HepG2 (cell line): ENCODE data around the gene DSCAM. TPM values are rescaled to one million over a fixed set of nuclear protein-coding genes. Genes with fewer than 3 reads are reported as not detected.

Source experiments
- ATAC-seq: fragments of 200-7000 bp; cut with Tn5 transposase; 3 replicates; pipeline ENCODE4 v1.9.1; 2020; ENCODE audit warnings: mild to moderate bottlenecking, moderate library complexity
- BruUV-seq: library from RNA; stranded (reverse); fragments of 400-500 nt; replicated peaks from 2 replicates; lab custom pipeline; 2021; lab: Mats Ljungman, UMichigan
- CTCF ChIA-PET: fragments of 300-600 bp; formaldehyde crosslinking; extraction: SDS; loops from one replicate; lab custom pipeline; 2021; ENCODE audit warnings: low total read pairs, inconsistent platforms, low intra/inter-chr PET ratio; lab: Yijun Ruan, JAX
- POLR2A ChIA-PET: fragments of 350-600 bp; sonication (Branson Sonifier 250); formaldehyde crosslinking; loops from one replicate; lab custom pipeline; 2020; ENCODE audit warnings: antibody characterized with exemption, inconsistent platforms; lab: Yijun Ruan, JAX
- DNase-seq: peaks from one replicate; pipeline ENCODE4 v3.0.0-alpha.2; 2015; ENCODE audit warnings: low spot score
- FAIRE-seq: peaks from 3 replicates; lab custom pipeline; 2011; peaks lifted over from hg19 to GRCh38; lab: Jason Lieb, UNC
- H2AFZ ChIP-seq: one replicate; pipeline ENCODE4 v1.6.1; 2011; ENCODE audit warnings: low read length, inconsistent platforms
- H3K27ac ChIP-seq: fragments of 300-600 bp; 3 replicates; pipeline ENCODE4 v1.8.0; 2011; ENCODE audit warnings: mixed run types, mild to moderate bottlenecking, mixed read lengths, low read length, inconsistent platforms; ENCODE audit not compliant: insufficient read depth; ENCODE audit errors: extremely low read length
- H3K27me3 ChIP-seq, 2 experiments: fragments of 200-600 bp in 1 of 2; 2 replicates in 1 of 2; 3 replicates in 1 of 2; pipeline versions ENCODE4 v1.6.0 to v1.8.0; 2011; ENCODE audit warnings: low read length in 2 of 2, mild to moderate bottlenecking in 2 of 2, moderate library complexity in 2 of 2, inconsistent platforms in 1 of 2; ENCODE audit not compliant: insufficient read depth in 2 of 2, control insufficient read depth in 1 of 2
- H3K36me3 ChIP-seq, 2 experiments: fragments of 200-600 bp in 1 of 2; replicated peaks in 1 of 2; 2 replicates in 1 of 2; 3 replicates in 1 of 2; pipeline versions ENCODE4 v1.5.1 to v1.8.0; 2011; ENCODE audit warnings: low read length in 2 of 2, inconsistent platforms in 1 of 2; ENCODE audit not compliant: insufficient read depth in 2 of 2, control insufficient read depth in 1 of 2
- H3K4me1 ChIP-seq: 2 replicates; pipeline ENCODE4 v1.5.1; 2012; ENCODE audit warnings: low read length, inconsistent platforms; ENCODE audit not compliant: insufficient read depth
- H3K4me2 ChIP-seq: 2 replicates; pipeline ENCODE4 v1.6.0; 2011; ENCODE audit warnings: low read depth, low read length, inconsistent platforms
- H3K4me3 ChIP-seq, 3 experiments: fragments of 200-600 bp in 1 of 3; sonication (generic), shearing (Covaris generic) in 1 of 3; replicated peaks in 1 of 3; 2 replicates each; pipeline ENCODE4 v1.5.1; 2011 to 2016; ENCODE audit warnings: low read length in 3 of 3, inconsistent platforms in 2 of 3, low read depth in 2 of 3, mild to moderate bottlenecking in 2 of 3, control low read depth in 1 of 3, mixed read lengths in 1 of 3; ENCODE audit not compliant: insufficient read depth in 1 of 3
- H3K79me2 ChIP-seq: one replicate; pipeline ENCODE4 v1.6.1; 2011; ENCODE audit warnings: low read length, inconsistent platforms; ENCODE audit not compliant: insufficient read depth
- H3K9ac ChIP-seq: 2 replicates; pipeline ENCODE4 v1.6.0; 2011; ENCODE audit warnings: mild to moderate bottlenecking, low read depth, low read length, inconsistent platforms; ENCODE audit not compliant: insufficient read depth
- H3K9me3 ChIP-seq: 2 replicates; pipeline ENCODE4 v1.5.1; 2012; ENCODE audit warnings: mild to moderate bottlenecking, low read length
- H4K20me1 ChIP-seq: 2 replicates; pipeline ENCODE4 v1.6.0; 2011; ENCODE audit warnings: inconsistent platforms, mild to moderate bottlenecking, low read length, moderate library complexity; ENCODE audit not compliant: insufficient read depth
- ATF1 ChIP-seq: IDR thresholded peaks from 2 replicates; pipeline ENCODE4 v1.6.1; 2016; ENCODE audit warnings: mild to moderate bottlenecking, control low read depth
- CAMTA2 ChIP-seq: sonication (generic); formaldehyde crosslinking; IDR thresholded peaks from 2 replicates; pipeline ENCODE4 v1.4.0; 2020; ENCODE audit warnings: mild to moderate bottlenecking, missing genetic modification reagents, borderline replicate concordance
- CEBPG ChIP-seq: IDR thresholded peaks from 2 replicates; pipeline ENCODE4 v1.6.1; 2016
- HOXA5 ChIP-seq: sonication (generic); formaldehyde crosslinking; IDR thresholded peaks from 2 replicates; pipeline ENCODE4 v1.4.0; 2020; ENCODE audit warnings: missing genetic modification reagents
- ISX ChIP-seq: sonication (generic); formaldehyde crosslinking; conservative IDR thresholded peaks from 2 replicates; pipeline ENCODE4 v1.5.0; 2020; ENCODE audit warnings: missing genetic modification reagents
- KDM5A ChIP-seq: fragments of 200-600 bp; sonication (generic); IDR thresholded peaks from 2 replicates; pipeline ENCODE4 v1.7.0; 2018; ENCODE audit warnings: antibody characterized with exemption, mild to moderate bottlenecking, low read length, borderline replicate concordance
- PHF8 ChIP-seq: sonication (generic); formaldehyde crosslinking; IDR thresholded peaks from 2 replicates; pipeline ENCODE4 v1.5.0; 2020; ENCODE audit warnings: missing genetic modification reagents
- SKIL ChIP-seq: sonication (generic); formaldehyde crosslinking; IDR thresholded peaks from 2 replicates; pipeline ENCODE4 v1.8.0; 2022; ENCODE audit warnings: missing genetic modification reagents, mild to moderate bottlenecking, moderate library complexity, borderline replicate concordance
- TBP ChIP-seq: sonication (generic); formaldehyde crosslinking; IDR thresholded peaks from 2 replicates; pipeline ENCODE4 v1.5.0; 2020; ENCODE audit warnings: missing genetic modification reagents
- XRCC5 ChIP-seq: fragments of 200-400 bp; formaldehyde crosslinking; optimal IDR thresholded peaks from 2 replicates; pipeline ENCODE3; 2017; ENCODE audit warnings: mild to moderate bottlenecking, low read length
- ZBTB33 ChIP-seq: sonication (generic); formaldehyde crosslinking; IDR thresholded peaks from 2 replicates; pipeline ENCODE4 v1.4.0; 2020; ENCODE audit warnings: missing genetic modification reagents
- ZNF556 ChIP-seq: sonication (generic); formaldehyde crosslinking; IDR thresholded peaks from 2 replicates; pipeline ENCODE4 v1.4.0; 2020; ENCODE audit warnings: mild to moderate bottlenecking, missing genetic modification reagents, borderline replicate concordance
- ZNF569 ChIP-seq: sonication (generic); formaldehyde crosslinking; IDR thresholded peaks from 2 replicates; pipeline ENCODE4 v1.5.0; 2020; ENCODE audit warnings: mild to moderate bottlenecking, missing genetic modification reagents, moderate library complexity, borderline replicate concordance
- ZNF574 ChIP-seq: sonication (generic); formaldehyde crosslinking; IDR thresholded peaks from 2 replicates; pipeline ENCODE4 v1.4.0; 2020; ENCODE audit warnings: missing genetic modification reagents
- ZNF724P ChIP-seq: sonication (generic); formaldehyde crosslinking; IDR thresholded peaks from 2 replicates; pipeline ENCODE4 v1.8.0; 2022; ENCODE audit warnings: missing genetic modification reagents, borderline replicate concordance
- ZNF891 ChIP-seq: sonication (generic); formaldehyde crosslinking; IDR thresholded peaks from 2 replicates; pipeline ENCODE4 v1.5.0; 2020; ENCODE audit warnings: mild to moderate bottlenecking, missing genetic modification reagents
- WGBS: methylation state at CpG from one replicate; pipeline ENCODE4 v1.1.6; 2017; ENCODE audit warnings: low lambda C conversion rate; 5-methylcytosine and 5-hydroxymethylcytosine counted together
- in situ Hi-C: cut with HindIII; loops from 2 replicates; pipeline ENCODE4 v1.10.0; 2017; ENCODE audit warnings: low pct_unique_long_range_greater_than_20kb; ENCODE audit not compliant: extremely low pct_ligation_motif_present
- intact Hi-C: fragments of 100-400 bp; cut with micrococcal nuclease; formaldehyde crosslinking; loops from one replicate; pipeline ENCODE4 v1.10.0; 2022; ENCODE audit not compliant: unreplicated experiment
- polyA plus RNA-seq, 8 experiments: library from polyadenylated mRNA; depleted of rRNA in 3 of 8; stranded (reverse) in 7 of 8; unstranded in 1 of 8; fragments of >200 nt; fragmentation: Illumina TruSeq in 4 of 8; extraction: Trizol in 4 of 8; gene quantifications; 2 replicates each; pipeline versions ENCODE4 v1.2.1 to v1.2.3, GENCODE V29; 2011 to 2016; ENCODE audit warnings: low read depth in 4 of 8, missing spikeins in 1 of 8, mixed read lengths in 1 of 8; ENCODE audit not compliant: insufficient read depth in 1 of 8
- total RNA-seq, 5 experiments: library from RNA; depleted of rRNA; stranded (reverse); fragments of >200 nt; fragmentation: Illumina TruSeq; extraction: Trizol; gene quantifications; 2 replicates each; pipeline ENCODE4 v1.2.3, GENCODE V29; 2016; ENCODE audit warnings: low read depth in 1 of 5

The DSCAM gene
- total and polyA plus RNA-seq, 2 of the 13 experiments (the other 11 are each of a cell fraction or from before 2014, with no cell fraction given) = not detected

- no peak for TF ChIP-seq ZBTB33 (CRISPR knock-in tag)
- TF ChIP-seq CEBPG (CRISPR knock-in tag) = no peak
- TF ChIP-seq KDM5A = no peak
Measured at GRCh38 chr21:40299451-40299850, 547.5 kb downstream of the DSCAM start (continued).

DNA sequence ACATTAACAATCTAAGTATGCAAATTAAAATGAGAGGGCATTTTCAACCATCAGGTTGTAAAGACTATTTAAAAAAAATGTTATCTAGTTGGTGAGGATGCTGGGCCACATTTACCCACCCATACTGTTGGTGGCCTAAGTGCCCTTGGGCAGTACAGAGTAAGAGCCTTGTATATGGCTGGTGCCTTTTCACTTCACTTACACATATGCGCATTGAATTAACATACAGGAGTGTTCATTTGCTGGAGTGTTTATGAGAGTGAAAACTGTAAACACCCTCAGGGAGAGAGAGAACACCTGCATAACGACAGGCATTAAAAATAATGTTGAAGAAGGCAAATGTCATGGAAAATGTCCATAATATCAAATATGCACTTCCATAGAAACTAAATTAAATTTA lies 552.6 kb downstream of the DSCAM start:
- in situ Hi-C loops (no loop called here), intact Hi-C loops (no loop called here)
- no peaks in the 10 kb centered on the region for H3K4me1 ChIP-seq
- POLR2A ChIA-PET = no interaction called here
- H2AFZ ChIP-seq = no peak overlapping the region
- 19% methylated on average over 2 of the region's 2 CpGs for WGBS
- no peak overlapping the region for H3K27ac ChIP-seq
- DNase-seq (no peak), ATAC-seq (no peak), FAIRE-seq (no peak)
- peaks cover 97% of the 10 kb centered on the region for H3K9me3 ChIP-seq
- no peak overlapping the region for H3K9ac ChIP-seq
- no TSS peak for BruUV-seq
- H3K4me2 ChIP-seq = no peak overlapping the region
- CTCF ChIA-PET = no interaction called here
- H4K20me1 ChIP-seq = no peaks in the 10 kb centered on the region
- H3K4me3 ChIP-seq = no peak overlapping the region
- H3K27me3 ChIP-seq = no peaks in the 10 kb centered on the region
- H3K79me2 ChIP-seq = no peaks in the 10 kb centered on the region
- H3K36me3 ChIP-seq = no peaks in the 10 kb centered on the region
- TF ChIP-seq TBP (no peak), XRCC5 (no peak), ATF1 (CRISPR knock-in tag) (no peak), ISX (CRISPR knock-in tag) (no peak), ZNF556 (CRISPR knock-in tag) (no peak), PHF8 (CRISPR knock-in tag) (no peak), ZNF891 (no peak), CAMTA2 (CRISPR knock-in tag) (no peak), SKIL (no peak), ZNF574 (CRISPR knock-in tag) (no peak), ZNF724P (CRISPR knock-in tag) (no peak), ZNF569 (no peak), HOXA5 (CRISPR knock-in tag) (no peak)
